Left kidney (tissue), 2 donors: Measurements from ENCODE around the gene FBXL17. TPM values are rescaled to one million over a fixed set of nuclear protein-coding genes. Genes with fewer than 3 reads are reported as not detected.
A peak's percentile ranks its signal among the peaks of the same experiment; 100 is the strongest.

Experiments
- DNase-seq: peaks from one replicate; pipeline ENCODE4 v3.0.0-alpha.2; 2013
- polyA plus RNA-seq: library from polyadenylated mRNA; unstranded; fragments of 120-200 nt; gene quantifications from one replicate; pipeline ENCODE4 v1.2.1, GENCODE V29; 2013; ENCODE audit not compliant: insufficient read length

FBXL17 gene
- polyA plus RNA-seq, 1 donor: 32.5 TPM

DNA sequence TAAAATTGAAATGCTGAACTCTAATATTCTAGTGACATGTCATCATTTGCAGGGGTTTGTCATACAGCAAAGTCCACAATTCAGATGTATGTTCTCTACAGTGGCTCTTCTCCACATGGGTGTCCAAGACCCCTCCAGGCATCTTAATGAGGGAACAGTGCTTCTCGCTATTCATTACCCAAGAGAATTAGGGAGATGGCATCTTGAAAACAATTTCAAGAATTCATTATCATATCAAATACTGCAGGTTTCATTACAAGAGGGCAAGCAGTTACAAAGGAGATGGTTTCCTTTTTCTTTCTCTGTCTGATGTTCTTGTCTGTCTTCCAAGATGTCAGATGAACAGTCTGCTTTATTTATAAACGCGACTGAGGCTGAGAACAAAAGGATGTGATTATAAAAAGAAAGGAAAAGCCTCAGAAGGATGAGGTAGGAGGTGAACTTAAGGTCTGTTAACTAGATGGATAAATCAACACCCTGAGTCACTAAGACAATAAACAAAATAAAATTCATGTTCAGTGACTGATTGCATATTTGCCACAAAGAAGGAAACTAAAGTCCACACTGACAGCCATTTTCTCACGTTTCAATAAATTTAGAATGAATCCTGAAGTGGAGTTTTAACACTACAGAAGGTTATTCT, 384.4 kb downstream of the FBXL17 start:
- DNase-seq: no peak

DNA sequence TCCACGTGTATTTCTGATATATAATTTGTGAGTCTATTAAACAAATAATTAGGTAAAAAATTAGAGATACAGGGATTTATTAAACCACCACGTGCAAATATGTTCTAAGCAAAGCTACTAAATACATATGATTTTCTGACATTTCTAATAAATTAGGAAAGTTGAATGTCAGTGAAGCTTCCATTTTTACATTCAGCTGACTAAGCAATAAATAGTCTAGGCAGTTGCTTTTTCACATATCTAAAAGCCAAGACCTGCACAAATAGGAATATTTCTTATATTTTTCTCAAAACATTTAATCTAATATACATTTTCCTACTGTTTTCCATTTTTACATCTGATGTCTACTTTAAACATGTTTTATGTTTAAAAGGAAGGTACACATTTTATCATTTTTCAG, 388.6 kb downstream of the FBXL17 start:
- no peak for DNase-seq

DNA sequence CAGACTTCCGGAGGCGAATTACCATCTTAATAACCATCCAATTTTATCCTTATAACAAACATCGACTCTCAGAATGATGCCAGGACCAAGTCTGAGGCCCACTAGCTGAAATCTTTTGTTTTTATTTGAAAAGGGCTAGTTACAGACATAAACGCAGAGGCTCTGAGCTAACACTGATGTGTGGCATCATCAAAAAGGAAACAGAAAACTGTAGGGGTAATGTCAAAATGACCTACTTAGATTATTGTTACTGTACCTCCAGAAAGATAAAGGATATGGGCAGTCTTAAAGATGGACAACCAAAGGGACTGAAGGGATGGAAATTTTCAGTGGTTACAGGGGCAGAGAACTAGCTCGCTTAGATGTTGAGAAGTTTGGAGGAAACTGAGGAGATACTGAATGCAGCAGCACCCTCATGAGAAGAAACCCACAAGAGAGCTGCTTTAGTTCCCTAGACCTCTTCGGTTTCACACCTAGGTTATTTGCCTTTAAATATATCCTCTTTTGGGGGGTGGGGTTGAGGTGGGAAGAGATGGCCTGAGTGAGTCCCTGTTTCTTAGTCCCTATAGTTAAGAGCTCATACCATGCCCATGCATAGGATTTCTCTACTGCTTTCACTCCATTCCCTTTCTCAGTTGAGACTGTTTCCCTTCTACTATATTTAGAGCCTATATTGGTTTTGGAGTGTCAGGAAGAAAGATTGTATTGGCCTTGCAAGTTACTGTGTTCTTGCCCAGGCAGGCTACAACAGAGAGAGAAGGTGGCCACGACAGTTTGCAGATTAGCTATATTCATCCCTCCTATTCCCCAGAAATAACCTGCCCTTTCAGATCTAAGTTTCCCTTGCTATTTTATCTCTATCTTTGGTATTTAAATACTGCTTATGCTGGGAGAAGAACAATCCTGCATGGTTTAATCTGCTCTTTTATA, 390.8 kb downstream of the FBXL17 start:
- no peak for DNase-seq

DNA sequence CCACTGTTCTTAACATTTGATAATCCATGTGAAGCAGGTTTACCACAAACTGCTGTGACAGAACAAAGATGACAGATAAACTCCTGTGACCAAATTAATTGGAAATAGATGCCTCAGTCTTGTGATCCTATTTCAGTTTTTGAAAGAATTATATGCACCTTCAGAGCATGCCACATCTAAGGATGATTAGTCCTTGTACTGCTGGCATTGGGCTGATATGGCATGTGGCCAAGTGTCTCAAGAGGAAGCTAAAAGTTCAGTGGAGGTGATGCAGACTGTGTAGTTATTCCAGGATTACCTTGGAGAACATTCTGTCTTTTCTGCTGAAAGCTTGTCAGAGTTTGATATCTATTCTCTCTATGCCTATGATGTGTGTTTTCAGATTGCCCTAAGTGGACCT, 396.8 kb downstream of the FBXL17 start:
- peak; percentile 7 for DNase-seq

DNA sequence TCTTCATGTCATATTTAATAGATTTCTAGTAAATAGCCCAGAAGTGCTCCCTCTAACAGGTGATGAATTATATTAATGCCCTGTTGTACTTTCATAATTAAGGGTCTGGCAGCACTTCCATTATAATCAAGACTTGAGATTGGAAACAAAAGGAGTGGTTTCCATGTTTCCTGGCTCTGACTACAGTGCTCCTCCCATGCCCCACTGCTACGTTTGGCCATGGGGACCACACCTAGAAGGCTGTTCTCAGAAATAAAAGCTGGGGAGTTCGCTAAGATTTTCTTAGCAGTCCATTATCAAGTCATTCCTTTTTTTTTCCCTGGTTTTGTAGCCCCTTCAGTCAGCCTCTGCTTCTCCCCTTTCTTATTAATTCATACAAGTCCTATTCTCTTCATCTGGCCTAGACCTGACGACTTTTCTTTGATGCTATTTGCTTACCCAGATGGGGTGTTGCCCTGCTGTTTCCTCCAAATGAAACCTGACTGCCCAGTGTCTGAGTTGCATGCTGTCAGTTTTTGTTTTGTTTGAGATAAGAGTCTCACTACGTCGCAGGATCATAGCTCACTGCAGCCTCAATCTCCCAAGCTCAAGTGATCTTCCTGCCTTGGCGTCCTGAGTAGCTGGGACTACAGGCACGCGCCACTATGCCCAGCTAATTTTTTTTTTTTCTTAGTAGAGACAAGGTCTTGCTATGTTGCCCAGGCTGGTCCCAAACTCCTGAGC, 399.0 kb downstream of the FBXL17 start:
- DNase-seq: no peak

DNA sequence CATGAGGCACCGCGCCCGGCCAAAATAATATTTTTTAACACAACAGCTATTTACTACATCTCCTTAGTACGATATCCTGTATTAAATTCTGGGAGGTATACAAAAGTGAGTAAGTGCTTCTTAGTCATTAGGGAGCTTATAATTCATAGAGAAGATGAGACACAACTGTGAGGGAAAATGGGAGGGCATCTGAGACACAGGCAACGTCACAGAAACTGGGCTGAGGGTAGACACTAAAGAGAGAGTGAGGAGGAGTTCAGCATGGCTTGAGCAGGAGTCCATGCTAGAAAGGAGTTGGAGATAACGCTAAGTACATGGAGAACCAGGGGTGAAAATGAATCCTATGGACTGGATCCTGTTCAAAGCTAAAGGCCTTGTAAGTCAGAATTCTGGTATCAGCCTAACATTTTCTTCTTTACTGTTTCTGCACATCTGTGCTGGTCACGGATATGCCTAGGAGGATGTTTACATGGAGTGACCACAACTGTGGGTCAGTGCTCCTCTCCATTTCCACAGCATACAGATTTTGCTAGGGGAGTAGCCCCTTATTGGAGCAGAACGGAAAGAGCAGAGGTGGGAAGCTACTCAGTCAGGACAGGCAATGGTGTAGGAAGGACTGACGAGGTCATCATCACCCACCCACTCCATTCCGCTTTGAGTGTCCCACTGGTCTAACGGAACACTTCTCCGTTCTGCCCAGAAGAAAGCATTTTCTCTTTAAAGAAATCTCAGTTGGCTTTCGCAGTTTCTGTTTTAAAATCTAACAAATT, 400.8 kb downstream of the FBXL17 start:
- DNase-seq: peak; percentile 49

DNA sequence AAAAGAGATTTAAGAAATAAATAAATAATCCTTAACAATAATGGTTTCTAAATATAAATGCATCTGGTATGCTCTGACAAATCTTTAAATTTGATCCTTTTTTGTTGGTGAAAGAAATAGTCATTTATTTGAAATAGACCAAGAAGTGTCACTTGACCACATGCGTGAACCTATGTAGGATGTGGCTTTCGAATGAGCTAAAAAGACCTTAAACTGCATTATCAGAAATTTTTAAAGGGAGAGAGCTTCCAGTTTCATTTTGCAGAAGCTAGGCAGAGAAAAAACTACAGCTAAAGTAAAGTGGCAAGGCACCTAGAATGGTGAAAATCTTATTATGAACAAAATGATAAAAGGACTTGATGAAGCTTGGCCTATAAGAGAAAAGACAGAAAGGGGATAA, 402.0 kb downstream of the FBXL17 start:
- no peak for DNase-seq

DNA sequence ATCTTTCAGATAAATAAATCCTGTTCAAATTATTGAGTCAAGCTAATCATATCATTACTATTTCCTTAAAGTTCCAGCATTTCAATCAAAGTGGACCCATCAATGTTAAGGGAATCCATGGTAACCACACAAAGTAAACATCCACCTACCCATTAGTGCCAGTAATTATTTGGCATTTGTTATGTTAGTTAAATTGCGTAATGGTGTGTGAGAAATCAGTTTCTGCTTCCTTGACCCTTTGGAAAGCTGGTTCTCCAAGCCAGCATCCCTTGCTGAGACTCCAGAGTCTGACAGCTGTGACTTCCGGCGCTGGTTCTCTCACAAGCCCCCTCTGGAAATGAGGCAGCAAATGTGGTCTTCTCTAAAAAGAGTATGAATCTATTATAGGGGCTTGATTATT, 402.6 kb downstream of the FBXL17 start:
- DNase-seq: no peak

DNA sequence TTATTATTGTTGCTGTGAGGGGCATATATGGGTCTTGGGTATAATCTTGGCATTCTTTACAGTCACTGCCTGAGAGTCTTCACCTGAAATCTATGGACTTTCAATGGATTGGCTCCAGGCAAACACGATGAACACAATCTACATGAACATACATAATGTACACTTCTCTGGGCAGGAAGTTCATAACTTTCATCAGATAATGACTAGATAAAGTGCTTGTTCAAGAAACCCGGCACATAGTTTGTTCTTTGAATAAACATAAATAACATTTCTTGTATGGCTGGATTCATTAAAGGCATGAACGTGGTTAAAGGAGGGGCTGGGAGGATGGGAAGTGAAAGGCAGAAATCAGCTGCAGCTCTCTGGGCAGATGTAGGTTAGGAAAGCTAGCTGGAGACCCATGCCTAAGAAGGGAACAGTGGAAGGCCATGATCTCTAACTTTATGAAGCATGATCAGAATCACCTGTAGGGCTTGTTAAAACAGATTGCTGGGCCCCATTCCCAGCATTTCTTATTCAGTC, 404.3 kb downstream of the FBXL17 start:
- no peak for DNase-seq

DNA sequence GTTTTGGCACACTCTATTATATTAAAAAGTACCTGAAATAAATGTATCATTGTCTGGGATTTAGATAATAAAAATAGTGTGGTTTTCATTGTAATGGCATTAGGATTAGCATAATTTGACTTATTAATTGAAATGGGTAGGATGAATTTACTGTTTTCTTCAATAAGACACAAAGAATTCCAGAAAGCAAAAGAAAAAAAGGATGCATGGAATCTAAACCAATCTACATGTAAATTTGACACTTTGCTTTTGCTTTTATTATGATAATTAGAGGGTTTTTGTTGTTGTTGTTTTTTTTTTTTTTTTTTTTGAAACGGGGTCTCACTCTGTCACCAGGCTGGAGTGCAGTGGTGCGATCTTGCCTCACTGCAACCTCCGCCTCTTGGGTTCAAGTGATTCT, 406.3 kb downstream of the FBXL17 start:
- no peak for DNase-seq

DNA sequence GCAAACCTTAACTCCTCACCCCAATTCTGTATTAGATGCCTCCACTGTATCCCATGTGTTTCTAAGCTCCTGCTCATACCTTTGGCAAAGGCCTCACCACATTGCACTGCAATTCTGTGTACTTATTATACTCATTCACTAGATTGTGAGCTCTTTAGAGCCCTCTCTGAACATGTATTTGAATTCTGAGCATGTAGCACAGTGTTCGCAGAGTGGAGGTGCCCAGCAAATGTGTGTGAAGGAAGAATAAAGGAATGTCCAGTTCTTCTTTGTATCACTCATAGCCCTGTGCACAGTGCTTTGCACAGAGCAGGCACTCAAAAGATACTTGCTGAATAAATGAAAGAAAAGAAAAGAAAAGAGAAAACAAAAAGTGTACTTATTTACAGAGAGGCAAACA, 410.1 kb downstream of the FBXL17 start:
- DNase-seq: no peak

DNA sequence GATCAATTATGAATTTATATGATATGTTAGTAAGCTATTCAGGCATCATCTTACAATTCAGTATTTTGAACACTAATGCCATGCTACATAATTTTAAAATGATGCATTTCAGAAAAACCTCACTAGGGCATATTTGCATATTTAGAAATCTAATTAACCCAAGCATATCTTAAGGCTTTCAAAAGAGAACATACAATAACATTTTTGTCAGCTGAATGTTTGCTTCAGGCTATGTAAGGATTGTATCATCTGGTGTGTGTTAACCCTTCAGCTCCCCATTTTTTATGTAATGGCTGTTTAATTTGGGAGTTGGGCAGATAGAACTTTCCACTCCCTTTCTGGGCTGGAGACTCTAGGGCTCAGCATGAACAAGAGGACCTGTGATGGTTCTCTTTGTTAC, 412.1 kb downstream of the FBXL17 start:
- DNase-seq: no peak

DNA sequence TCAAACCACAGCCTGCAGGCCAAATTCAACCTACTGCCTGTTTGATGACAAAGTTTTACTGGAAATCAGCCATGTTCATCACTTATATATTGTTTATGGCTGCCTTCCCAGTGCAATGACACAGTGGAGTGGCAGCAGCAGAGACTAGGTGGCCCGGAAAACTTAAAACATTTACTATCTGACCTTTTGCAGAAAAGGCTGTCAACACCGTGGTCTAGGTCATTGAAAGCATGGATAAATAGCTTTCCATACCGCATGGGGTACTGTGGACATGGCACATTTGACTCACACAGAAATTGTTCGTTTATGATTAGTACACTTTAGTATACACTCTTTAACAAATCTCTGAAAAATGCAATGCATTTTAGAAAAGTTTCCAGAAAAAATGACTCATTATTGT, 412.9 kb downstream of the FBXL17 start:
- no peak for DNase-seq

DNA sequence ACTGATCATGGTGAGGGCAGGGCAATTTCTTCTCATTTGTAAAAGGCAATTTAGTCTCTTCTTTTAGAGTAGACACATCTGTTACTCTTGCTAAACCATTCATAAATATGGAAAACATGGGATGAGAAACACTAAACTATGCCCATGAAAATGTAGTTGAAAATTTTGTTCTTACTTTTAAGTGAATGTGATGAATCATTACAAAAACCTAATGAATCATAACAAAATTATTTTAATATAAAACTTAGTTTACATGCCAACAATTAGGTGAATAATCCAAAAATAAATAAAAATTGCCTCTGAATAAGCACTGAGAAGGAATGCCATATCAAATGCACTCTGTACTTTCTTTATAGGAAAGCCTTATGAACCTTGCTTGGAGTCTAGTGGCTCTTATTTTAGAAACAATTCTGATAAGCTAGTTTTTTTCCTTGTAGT, 413.5 kb downstream of the FBXL17 start:
- no peak for DNase-seq

DNA sequence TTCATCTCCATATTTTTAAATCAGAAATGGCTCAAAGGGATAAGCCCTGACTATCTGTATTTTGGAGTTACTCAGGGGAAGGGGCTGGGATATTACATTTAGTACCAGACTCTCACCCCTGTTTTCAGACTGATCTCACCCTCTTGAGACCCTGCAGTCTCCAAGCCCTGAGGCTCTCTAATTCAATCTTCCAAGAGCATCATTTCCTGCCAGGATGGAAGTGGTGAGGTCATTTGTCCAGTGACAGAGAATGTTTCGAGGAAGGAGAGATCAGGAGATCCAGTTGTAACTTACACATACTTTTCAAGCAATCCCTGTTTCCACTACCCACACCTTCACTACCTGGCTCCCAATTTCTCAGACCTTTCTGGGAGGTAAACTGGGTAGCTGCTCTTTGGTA, 415.7 kb downstream of the FBXL17 start:
- no peak for DNase-seq

DNA sequence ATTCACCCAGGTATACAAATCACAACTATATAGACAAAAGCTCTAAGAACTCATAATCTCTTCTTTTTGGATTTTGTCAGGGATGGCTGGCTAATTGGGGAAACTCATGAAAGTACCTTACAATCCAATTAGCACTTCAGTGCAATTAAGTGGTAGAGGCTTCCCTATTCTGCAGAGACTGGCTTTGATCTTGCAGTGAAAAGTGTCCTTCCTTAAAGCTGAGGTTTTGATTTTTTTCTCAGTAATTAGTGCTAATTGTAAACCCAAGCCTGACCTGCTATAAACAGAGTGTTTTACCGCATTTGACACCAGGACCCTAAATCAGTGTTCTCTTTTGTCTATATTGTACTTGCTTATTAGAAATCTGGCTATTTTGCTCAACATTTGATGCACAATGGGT, 417.2 kb downstream of the FBXL17 start:
- no peak for DNase-seq

DNA sequence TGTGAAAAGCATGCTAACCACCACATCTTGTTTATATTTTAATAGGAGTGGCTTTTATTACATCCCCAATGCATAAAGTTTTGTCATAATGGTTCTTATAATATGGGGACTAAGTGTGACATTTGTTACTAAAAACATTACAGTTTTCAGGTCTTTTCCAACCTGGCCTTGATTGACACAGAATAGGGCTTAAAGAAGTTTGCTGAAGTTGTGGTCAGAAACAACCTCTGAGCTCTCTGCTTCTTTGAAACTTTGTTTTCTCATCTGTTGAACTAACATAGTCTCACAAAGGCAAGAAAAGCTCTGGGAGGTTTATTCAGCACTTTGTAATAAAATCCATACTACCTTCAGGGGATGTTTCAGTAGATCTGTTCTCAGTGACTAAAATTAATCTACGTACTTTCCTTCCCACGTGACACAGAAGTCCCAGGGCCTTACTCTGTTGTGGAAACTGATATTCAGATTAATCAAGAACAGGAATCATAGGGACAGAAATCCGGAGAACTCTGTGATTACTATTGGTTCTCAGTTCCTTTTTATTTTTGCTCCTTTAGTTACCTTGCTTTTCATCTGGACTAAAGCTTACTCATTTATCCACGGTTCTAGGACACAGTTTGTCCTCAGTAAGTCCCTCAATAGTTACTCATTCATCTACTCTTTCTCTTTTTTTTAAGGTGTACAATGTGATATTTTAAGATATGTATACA, 422.2 kb downstream of the FBXL17 start:
- no peak for DNase-seq

DNA sequence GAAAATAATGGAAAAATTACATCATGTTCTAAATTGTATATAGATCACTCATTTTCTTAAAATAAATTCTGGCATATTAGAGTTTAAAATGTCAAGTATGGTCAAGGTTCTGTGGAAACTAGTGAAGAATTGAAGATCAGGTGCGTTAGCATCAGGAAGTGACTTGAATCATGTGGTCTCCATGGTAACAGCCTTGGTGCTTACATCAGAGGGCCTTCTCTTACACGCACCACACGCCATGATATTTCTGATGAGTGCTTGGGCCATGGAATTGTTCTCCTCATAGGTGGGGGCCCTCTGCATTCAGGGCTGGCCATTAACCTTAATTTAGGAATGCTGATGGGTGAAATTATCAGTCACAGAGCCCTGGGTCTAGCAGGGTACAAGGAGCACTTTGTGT, 423.0 kb downstream of the FBXL17 start:
- no peak for DNase-seq

DNA sequence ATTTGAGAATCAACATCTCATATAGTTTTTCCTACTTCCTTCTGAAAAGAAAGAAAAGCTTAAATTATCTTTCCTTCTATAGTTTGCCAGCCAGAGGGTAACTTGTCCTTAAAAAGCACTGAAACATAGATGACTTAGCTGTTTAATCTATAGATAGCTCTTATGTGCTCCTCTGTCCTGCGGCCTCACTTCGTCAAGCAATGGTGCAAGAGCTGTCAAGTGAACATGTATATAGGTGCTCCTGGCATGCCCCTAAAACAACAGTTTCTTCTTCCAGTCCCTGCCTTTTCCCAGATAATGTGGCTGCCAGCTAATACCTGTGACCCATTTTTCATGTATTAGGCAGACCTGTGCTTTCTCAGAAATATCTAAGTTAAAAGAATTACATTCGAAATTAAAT, 423.5 kb downstream of the FBXL17 start:
- DNase-seq: no peak

DNA sequence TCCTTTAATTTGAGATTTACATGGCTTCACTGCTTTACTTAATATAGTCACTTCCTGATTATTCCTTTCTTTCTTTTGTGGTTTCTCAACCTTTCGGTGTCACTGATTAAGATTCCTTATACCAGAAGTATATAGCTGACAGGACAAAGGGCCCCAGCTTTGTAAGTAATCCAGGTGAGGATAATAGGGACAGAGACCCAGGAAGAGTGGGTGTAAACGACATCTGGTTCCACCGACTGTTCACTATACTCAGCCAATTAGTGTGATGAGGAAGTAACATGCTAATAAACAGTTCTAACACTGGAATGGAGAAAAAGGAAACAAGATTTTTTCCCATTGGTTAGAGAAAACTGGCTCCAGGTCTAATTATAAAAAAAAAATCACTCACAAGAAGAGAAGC, 424.8 kb downstream of the FBXL17 start:
- no peak for DNase-seq

DNA sequence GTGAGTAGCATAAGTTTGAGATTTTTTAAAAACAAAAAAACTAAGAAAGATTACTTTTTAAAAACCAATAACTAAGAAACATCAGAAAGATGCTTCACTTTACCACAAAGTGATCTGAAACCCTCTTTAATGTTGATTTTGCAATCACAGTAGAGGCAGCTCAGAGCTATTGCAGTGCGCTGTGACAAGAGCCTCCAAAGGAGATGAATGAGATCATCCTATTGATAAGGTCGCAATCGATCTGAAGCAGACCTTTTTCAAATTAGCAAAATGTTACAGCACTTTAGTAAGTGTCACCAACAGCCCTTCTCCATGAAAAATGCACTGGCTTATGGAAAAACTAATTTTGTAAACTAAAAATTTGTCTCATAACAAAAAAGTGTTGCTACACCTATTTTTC, 426.6 kb downstream of the FBXL17 start:
- no peak for DNase-seq
